Measurements from ENCODE around the gene MACROD1.
A peak's percentile ranks its signal among the peaks of the same experiment; 100 is the strongest.

MACROD1 gene

GRCh38 chr11:64077607-64078006, 88.3 kb downstream of the MACROD1 start:
- DNase-seq (ENCODE audit: low read depth in 2 of 2), result no peak

- DNase-seq (ENCODE audit: low read depth in 2 of 2), result no peak
Observed at GRCh38 chr11:64076758-64077157, 89.2 kb downstream of the MACROD1 start.

DNA sequence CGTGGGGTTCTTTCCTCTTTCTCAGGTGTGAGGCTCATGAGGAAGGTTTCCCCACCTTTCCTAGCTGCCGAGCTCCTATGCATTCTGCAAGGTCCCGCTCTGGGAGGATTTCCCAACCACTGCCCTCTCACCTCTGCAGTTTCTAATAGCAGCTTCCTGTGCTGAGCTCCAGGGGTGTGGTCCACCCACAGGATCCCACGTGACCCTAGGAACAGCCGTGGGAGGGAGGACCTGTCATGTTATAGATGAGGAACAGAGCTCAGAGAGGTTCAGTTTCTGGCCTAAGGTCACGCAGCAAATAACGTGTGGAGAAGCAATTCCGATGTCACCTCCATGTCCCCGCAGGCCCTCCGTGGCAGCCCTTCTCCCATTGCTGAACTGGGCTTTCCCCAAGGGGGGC, 91.7 kb downstream of the MACROD1 start:
- no peak for DNase-seq (ENCODE audit: low read depth in 2 of 2)

DNA sequence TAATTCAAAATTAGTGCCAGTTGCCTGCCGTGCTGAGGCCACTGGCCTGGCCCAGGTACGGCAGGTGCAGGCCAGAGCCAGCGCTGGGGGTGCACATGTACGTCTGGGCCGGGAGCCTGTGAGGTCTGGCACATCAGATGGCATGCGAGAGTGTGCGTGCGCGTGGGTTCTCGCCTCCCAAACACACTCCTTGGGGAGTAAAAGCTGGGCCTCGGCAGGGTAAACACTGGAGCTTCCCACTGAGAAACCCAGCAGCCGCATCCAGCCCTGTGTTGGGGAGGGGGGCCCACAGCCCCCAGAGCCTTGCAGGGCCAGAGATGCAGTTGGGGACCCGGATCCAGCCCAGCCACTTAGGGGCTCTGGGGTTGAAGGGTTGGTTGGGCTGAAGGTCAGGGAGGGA, 92.4 kb downstream of the MACROD1 start:
- no peak for DNase-seq (ENCODE audit: low read depth in 2 of 2)

DNA sequence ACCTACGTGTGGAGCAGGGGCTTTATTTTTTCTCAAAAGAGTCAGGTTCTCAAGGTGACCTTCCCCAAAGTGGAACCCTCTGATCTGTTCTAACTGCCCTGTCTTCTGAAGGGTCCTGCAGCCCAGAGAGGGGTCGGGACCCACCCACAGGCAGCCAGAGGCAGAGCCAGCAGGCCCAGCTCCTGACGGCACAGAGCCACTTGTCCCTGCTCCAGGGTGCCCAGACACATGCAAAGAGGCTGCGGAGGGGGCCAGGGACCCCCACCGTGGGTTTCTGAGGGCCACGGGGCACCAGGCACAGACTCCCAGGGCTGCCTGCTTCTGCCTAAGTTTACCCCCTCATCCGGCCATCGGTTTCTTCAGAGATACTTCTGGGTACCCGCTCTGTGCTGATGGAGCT, 93.0 kb downstream of the MACROD1 start:
- no peak for DNase-seq (ENCODE audit: low read depth in 2 of 2)

DNA sequence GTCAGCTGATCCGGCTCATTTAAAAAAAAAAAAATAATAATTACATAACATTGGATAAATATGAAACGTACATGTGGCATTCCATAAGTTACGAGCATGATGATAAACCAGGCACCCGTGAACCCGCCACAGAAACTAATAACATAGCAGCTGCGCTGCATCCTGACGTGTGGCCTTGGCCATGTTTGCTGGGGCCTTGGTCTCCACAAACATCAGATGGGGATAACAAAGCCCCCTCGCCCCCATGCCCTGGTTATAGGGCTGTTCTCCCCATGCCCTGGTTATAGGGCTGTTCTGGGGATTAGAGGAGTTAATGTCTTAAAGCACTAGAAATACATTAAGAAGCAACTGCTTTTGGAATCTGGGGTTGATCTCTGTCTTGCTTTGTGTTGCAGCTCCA, 93.5 kb downstream of the MACROD1 start:
- DNase-seq (ENCODE audit: low read depth in 2 of 2), result no peak

DNA sequence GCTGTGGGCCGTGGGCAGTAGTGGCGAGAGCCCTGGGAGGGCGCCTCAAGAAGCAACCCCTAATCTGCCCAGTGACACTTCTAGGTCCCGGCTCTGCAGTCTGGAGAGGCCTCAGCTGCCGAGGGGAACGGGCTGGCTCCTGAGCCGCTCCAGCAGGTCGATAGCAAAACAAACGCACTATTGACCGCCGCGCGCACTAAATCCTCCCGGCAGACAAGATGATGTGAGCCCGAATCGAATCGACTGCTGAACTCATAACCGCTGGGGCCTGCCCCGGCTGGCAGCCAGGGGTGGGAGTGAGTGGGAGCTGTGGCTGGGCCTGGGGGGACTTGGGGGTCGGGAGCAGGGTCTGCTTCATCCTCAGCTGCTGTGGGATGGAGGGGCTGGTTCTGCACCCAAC, 94.1 kb downstream of the MACROD1 start:
- no peak for DNase-seq (ENCODE audit: low read depth in 2 of 2)

DNA sequence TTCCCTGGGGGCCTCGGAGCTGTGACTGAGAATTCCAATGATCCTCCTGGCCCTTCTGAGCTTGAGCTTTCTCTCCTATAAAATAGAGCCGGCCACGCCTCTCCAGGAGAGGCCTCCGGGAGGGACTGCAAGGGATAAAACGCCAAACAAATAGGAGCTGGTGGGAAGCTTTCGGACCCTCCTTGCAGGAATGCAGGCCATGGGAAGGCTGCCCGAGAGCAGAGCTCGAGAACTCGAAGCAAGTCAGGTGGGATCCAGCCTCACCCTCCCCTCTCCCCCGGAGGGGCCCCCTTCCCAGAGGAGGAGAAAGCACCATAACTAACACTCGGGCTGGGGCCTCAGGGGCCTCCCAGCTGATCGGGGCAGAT, 95.6 kb downstream of the MACROD1 start:
- DNase-seq (ENCODE audit: low read depth in 2 of 2), result no peak

DNA sequence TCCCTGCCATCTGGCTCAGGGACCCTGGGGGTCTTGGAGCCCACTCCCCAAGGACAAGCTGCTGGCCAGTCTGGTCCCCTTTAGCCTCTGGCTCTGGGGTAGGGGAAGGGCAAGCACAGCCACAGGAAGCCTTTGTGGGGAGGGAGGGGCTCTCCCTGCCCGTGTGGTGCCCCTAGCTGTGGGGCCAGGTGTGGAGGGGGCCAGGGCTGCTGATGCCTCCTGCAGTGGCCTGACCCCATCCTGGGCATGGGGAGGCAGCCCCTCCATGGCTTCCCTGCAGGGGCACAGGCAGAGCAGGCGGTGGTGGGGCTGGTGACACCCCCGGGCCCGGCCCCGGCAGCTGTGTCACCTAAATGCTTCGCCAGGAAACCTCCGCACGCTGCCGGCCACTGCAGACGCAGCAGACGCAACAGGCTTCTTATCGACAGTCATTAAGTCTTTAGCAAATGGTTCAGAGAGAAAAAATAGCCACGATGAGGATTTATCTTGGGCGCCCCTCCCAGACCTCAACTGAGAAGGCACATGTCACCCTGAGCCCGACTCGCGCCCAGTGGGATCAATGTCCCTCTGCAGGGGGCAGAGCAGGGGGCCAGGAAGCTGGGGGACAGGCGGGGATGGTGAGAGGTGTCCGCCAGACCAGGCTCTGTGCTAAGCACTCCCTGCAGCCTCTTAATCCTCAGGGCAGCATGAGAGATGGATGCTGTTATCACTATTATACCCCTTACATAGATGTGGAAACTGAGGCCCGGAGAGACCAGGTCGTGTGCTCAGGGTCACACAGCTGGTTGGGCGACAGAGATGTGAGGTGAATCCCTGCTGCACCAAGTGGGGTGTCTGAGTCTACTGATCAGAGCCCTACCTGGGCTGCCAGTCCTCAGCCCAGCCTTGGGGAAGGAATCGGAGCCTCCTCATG, 96.3 kb downstream of the MACROD1 start:
- DNase-seq (ENCODE audit: low read depth in 2 of 2), result no peak

GRCh38 chr11:64068705-64069400, 97.1 kb downstream of the MACROD1 start:
- no peak for DNase-seq (ENCODE audit: low read depth in 2 of 2)

DNA sequence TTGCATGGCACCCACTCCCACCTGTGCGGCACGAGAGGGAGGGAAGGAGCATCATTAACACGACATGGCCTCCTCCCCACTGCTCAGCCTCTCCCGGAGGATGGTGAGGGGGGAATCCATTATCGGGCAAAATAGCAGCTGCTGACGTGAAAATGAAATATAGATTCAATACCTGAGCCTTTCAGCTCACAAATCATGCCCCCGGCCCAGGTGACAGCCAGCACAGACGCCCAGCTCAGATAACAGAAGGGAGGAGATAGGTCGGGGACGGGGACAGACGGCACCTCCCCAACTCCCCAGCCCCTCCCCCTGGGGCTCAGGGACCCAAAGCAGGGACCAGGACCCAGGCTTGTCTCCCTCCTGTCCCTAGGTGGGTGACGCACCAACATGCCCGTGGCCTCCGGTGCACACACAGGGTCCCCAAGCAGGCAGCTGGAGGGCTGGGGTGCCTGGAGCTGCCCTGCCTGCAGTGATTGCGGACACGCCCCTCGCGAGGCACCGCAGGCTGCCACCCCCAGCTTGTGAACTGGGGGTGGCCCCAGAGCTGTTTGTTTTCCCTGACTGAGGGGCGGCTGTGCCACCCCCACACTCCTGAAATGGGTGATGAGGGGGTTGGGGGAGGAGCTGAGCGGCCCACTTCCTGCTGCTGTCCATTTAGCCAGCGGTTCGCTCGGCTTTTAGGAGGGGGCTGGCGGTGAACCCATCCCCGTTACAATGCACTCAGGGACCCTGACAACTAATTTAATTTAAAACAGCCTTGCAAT, 98.5 kb downstream of the MACROD1 start:
- no peak for DNase-seq (ENCODE audit: low read depth in 2 of 2)

- no peak for DNase-seq (ENCODE audit: low read depth in 2 of 2)
Observed at GRCh38 chr11:64065712-64066111, 100.2 kb downstream of the MACROD1 start.

DNA sequence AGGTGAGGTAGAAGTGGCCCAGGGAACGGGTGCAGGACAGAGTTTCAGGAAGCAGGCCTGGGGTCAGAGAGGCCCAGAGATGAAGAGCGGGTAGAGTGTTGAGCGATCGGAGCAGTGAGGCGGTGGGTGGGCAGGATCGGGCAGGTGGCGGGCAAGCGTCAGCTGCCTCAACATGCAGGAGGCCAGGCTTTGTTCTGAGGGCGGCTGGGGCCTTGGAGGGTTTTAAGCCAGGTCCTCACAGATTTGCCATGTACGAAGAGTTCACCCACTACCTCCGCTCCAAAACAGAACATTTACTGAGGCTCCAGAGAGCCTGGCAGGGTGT, 100.8 kb downstream of the MACROD1 start:
- DNase-seq (ENCODE audit: low read depth in 2 of 2), result no peak

GRCh38 chr11:64064374-64065140, 101.4 kb downstream of the MACROD1 start:
- no peak for DNase-seq (ENCODE audit: low read depth in 2 of 2)

- DNase-seq (ENCODE audit: low read depth in 2 of 2), result no peak
Observed at GRCh38 chr11:64063777-64064176, 102.1 kb downstream of the MACROD1 start.

DNA sequence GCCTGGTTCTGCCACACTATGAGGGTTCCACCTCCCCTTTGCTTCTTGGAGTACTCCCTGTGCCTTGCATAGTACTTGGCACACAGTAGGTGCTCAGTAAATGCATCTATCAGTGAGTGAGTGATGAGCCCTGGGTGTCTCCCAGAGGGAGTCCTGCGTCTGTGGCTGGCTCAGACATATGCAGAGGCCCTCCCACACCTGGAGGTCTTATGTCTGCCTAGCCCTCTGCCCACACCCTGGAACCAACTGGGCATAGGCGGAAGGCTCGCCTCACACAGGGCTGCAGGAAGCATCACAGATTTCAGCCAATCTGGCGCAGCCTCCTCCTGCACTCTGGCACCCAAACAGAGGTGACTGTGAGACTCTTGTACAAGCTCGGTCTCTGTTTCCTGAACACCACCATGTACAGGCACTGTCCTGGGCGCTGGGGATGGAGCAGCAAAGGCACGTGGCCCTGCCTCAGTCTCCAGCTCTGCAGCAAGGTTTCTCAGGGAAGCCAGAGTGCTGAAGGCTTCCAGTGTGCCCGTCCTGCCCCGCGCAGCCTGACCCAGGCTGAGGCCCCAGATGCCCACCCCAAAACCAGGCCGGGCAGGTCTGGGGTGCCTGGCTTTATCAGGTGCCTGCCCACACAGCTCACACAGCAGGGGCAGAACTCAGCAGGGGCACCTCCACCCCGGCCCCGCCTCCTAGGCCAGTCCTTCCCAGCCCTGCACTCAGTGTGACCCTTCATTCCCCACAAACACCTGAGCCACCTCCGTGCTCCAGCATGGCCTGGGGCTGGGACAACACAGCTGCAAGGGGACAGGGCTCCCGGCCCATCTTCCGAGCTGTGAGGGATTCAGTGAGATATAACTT, 103.5 kb downstream of the MACROD1 start:
- no peak for DNase-seq (ENCODE audit: low read depth in 2 of 2)

DNA sequence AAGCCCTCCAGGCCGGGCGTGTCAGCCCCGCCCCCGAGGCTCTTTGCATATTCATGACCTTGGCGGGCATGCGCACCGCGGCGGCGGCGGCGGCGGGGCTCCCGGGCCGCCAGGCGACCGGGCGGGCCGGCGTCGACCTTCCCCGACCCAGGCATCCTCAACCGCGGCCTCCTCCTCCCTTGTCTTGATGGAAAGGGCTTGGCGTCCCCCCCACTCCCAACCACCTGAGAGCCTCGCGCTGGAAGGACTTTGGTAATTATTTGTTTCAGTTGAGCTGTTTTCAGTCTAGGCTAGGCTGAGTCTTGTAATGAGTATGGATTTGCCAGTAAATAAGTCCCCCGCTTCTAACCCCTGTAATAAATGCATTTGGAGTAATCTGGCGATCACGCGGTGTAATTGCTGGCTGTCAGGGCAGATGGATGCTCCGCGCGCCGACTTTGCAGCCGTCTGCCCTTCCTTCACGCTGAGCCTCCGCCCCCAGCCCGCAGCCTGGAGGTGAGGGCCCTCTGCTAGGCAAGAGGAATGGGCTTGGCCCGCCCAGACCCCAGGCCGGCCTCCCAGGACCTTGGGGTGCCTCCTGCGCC, 105.0 kb downstream of the MACROD1 start:
- peak in 1 of 2 donors; percentile 29 for DNase-seq (ENCODE audit: low read depth in 2 of 2)

DNA sequence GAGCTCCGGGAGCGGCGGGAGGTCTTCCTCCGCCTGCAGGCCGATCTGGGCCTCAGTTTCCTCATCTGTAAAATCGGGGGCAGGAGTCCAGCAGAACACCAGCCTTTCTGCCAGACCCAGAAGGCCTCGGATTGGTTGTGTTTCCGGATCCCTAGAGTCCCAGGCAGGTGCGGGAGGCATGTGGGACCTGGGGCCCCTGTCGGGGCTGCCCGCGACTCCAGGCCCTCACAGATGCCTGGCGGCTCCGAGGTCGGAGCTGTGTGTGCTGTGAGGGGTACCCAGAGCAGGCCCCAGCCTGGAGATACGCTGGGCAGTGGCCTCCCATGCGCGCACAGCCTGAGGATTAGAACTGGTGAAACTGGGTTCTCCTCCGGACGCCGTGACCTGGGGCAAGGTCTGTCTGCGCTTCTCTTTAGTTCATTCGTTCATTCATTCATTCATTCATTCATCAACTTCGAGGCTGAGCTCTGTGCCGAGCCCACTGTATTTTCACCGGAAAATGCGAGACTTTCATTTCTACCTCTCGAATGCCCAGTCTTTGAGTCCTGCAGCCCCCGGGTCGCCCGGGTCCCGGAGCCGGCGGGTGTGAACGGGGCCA, 105.6 kb downstream of the MACROD1 start:
- DNase-seq (ENCODE audit: low read depth in 2 of 2), result no peak

- DNase-seq (ENCODE audit: low read depth in 2 of 2), result no peak
Observed at GRCh38 chr11:64059339-64060140, 106.4 kb downstream of the MACROD1 start.
